DMS79 (cell line): ENCODE results near the gene USP44.

Experiments used
- DNase-seq: peaks from one replicate; lab custom pipeline; 2025; lab: John Stamatoyannopoulos, UW

Gene USP44

GRCh38 chr12:95548056-95548538, 3.2 kb downstream of the USP44 start:
- peak; percentile 26 for DNase-seq

- DNase-seq, result no peak
Observed at GRCh38 chr12:95547522-95548055, 3.7 kb downstream of the USP44 start.

GRCh38 chr12:95546491-95546813, 4.8 kb downstream of the USP44 start:
- DNase-seq, result no peak

- no peak for DNase-seq
Observed at GRCh38 chr12:95545731-95546490, 5.4 kb downstream of the USP44 start.

GRCh38 chr12:95545303-95545702, 6.0 kb downstream of the USP44 start:
- DNase-seq, result no peak

- no peak for DNase-seq
Observed at GRCh38 chr12:95544756-95545155, 6.5 kb downstream of the USP44 start.

GRCh38 chr12:95543305-95543704, 8.0 kb downstream of the USP44 start:
- no peak for DNase-seq

GRCh38 chr12:95541436-95541835, 9.8 kb downstream of the USP44 start:
- DNase-seq, result no peak

GRCh38 chr12:95538656-95539055, 12.6 kb downstream of the USP44 start:
- DNase-seq, result no peak

GRCh38 chr12:95538006-95538405, 13.3 kb downstream of the USP44 start:
- no peak for DNase-seq

- no peak for DNase-seq
Observed at GRCh38 chr12:95533985-95534384, 17.3 kb downstream of the USP44 start.

- DNase-seq, result no peak
Observed at GRCh38 chr12:95532851-95533250, 18.4 kb downstream of the USP44 start.

GRCh38 chr12:95529693-95530225, 21.5 kb downstream of the USP44 start:
- no peak for DNase-seq

- DNase-seq, result no peak
Observed at GRCh38 chr12:95528431-95528830, 22.8 kb downstream of the USP44 start.

GRCh38 chr12:95522692-95523091, 28.6 kb downstream of the USP44 start:
- no peak for DNase-seq

- DNase-seq, result no peak
Observed at GRCh38 chr12:95520816-95521215, 30.5 kb downstream of the USP44 start.

- no peak for DNase-seq
Observed at GRCh38 chr12:95518944-95519343, 32.3 kb downstream of the USP44 start.

GRCh38 chr12:95517246-95517645, 34.0 kb downstream of the USP44 start:
- no peak for DNase-seq

- DNase-seq, result no peak
Observed at GRCh38 chr12:95516757-95517156, 34.5 kb downstream of the USP44 start.

GRCh38 chr12:95515197-95515596, 36.1 kb downstream of the USP44 start:
- DNase-seq, result no peak

- no peak for DNase-seq
Observed at GRCh38 chr12:95513599-95513998, 37.7 kb downstream of the USP44 start.

- no peak for DNase-seq
Observed at GRCh38 chr12:95511977-95512376, 39.3 kb downstream of the USP44 start.

- DNase-seq, result no peak
Observed at GRCh38 chr12:95509300-95509699, 42.0 kb downstream of the USP44 start.
